Neural progenitor cell (in vitro differentiated cells): Measurements from ENCODE around the gene SART1.

Experiments used
- CTCF ChIP-seq: fragments of 200-600 bp; sonication (generic); IDR thresholded peaks from 2 replicates; pipeline ENCODE4 v1.5.1; 2017; ENCODE audit warnings: antibody characterized with exemption, mild to moderate bottlenecking
- EZH2 ChIP-seq: fragments of 200-600 bp; sonication (generic); IDR thresholded peaks from 2 replicates; pipeline ENCODE4 v1.6.1; 2017; ENCODE audit warnings: antibody characterized with exemption, mild to moderate bottlenecking, moderate library complexity

- TF ChIP-seq CTCF (no peak), EZH2 (no peak)
Observed at GRCh38 chr11:65942531-65942930, 19.0 kb upstream of the SART1 start.
